H1 (cell line): ENCODE data around the gene MUC5AC. TPM values are rescaled to one million over a fixed set of nuclear protein-coding genes. Genes with fewer than 3 reads are reported as not detected.

ENCODE experiments used
- BCL11A ChIP-seq, 2 experiments: IDR thresholded peaks; one replicate each; pipeline ENCODE4 v1.6.1; 2011; ENCODE audit warnings: low read depth in 2 of 2, low read length in 2 of 2, mild to moderate bottlenecking in 2 of 2
- EGR1 ChIP-seq: IDR thresholded peaks from 2 replicates; pipeline ENCODE4 v1.6.1; 2011; ENCODE audit warnings: low read depth, low read length, borderline replicate concordance
- POLR2A ChIP-seq, 2 experiments: IDR thresholded peaks; 1 replicate in 1 of 2; 2 replicates in 1 of 2; pipeline ENCODE4 v1.6.1; 2011; ENCODE audit warnings: low read depth in 2 of 2, low read length in 2 of 2, mild to moderate bottlenecking in 2 of 2; ENCODE audit errors: control extremely low read depth in 1 of 2
- RAD21 ChIP-seq, 2 experiments: IDR thresholded peaks in 1 of 2; conservative IDR thresholded peaks in 1 of 2; 2 replicates each; pipeline ENCODE4 v1.6.1; 2011; ENCODE audit warnings: low read depth in 2 of 2, low read length in 2 of 2, improper control_type of control experiment in 1 of 2, inconsistent platforms in 1 of 2, mild to moderate bottlenecking in 1 of 2, moderate library complexity in 1 of 2
- RFX5 ChIP-seq: IDR thresholded peaks from 2 replicates; pipeline ENCODE4 v1.6.1; 2011; ENCODE audit warnings: low read depth, low read length, improper control_type of control experiment, borderline replicate concordance
- SIRT6 ChIP-seq: IDR thresholded peaks from one replicate; pipeline ENCODE4 v1.7.1; 2012; ENCODE audit warnings: low read length, inconsistent platforms
- SUZ12 ChIP-seq: fragments of 200-600 bp; sonication (generic); IDR thresholded peaks from 2 replicates; pipeline ENCODE4 v1.6.1; 2012; ENCODE audit warnings: mild to moderate bottlenecking, inconsistent platforms, low read length, moderate library complexity, mixed read lengths
- polyA plus RNA-seq, 7 experiments: library from polyadenylated mRNA; depleted of rRNA in 3 of 7; stranded (reverse) in 5 of 7; unstranded in 2 of 7; fragments of >200 nt in 5 of 7; fragments of 200-250 nt in 2 of 7; gene quantifications; 1 replicate in 5 of 7; 2 replicates in 1 of 7; 4 replicates in 1 of 7; pipeline versions ENCODE4 v1.2.1 to v1.2.3, GENCODE V29; 2011 to 2013; ENCODE audit warnings: missing spikeins in 2 of 7, mixed read lengths in 2 of 7
- total RNA-seq: library from RNA; stranded (reverse); fragmentation: NEBNext Ultra II Directional; extraction: Animal tissue kit (Norgen Biotek cat#: 25700); gene quantifications from 2 replicates; pipeline ENCODE4 v1.2.1, GENCODE V29; 2021

MUC5AC gene
- total and polyA plus RNA-seq, 2 of the 8 experiments (the other 6 are each of a cell fraction or from before 2014, with no cell fraction given): not detected

- TF ChIP-seq POLR2A (IDR thresholded peaks at IDR 0.05; ENCODE audit: control extremely low read depth in 1 of 2, low read depth in 2 of 2, low read length in 2 of 2): no peak
- no peak for TF ChIP-seq RFX5
- TF ChIP-seq SIRT6: no peak
- TF ChIP-seq SUZ12: no peak
- no peak for TF ChIP-seq EGR1
- TF ChIP-seq RAD21 (IDR thresholded peaks at IDR 0.05 in 1 of 2, conservative IDR thresholded peaks at IDR 0.05 in 1 of 2; ENCODE audit: low read depth in 2 of 2, low read length in 2 of 2): no peak
- TF ChIP-seq BCL11A (IDR thresholded peaks at IDR 0.05; ENCODE audit: low read depth in 2 of 2, low read length in 2 of 2): no peak
- TF ChIP-seq, all 59 proteins: peak for 0
Observed at GRCh38 chr11:1148752-1149180, 9.0 kb upstream of the MUC5AC start (continued).
